ENCODE data around the gene TFF3. TPM values are rescaled to one million over a fixed set of nuclear protein-coding genes. Genes with fewer than 3 reads are reported as not detected.

The TFF3 gene
- total RNA-seq, 4 donors from 2014 or later = 0.64 to 4.7 (median 0.89) TPM

DNA sequence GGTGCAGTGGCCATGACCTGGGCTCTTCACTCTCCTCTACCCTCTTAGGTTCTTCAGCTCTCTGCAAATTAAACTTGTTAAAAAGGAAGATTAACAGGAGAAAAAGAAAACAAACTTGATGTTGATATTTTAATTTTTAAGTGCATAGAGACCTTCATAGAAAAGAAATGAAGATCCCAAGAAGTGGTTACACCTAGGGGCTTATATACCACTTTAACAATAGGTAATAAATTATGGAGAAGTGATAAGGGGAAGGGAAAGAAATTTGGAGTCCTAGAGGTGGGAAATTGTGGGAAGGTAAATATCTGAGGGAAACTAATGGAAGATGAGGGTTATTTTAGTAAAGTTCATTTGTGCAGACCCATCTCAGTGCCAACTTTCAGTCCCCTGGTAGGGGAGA is 16.5 kb upstream of the TFF3 start:
- Histone ChIP-seq H3K27me3 (peaks cover 7 to 22% (median 22%) of the 10 kb centered on the region in 3 donors), H3K9me3 (peaks cover 0 to 5% (median 0%) of the 10 kb centered on the region in 3 donors), H3K4me1 (no peaks in the 10 kb centered on the region), H3K4me3 (no peak overlapping the region), H3K36me3 (no peaks in the 10 kb centered on the region), H3K27ac (no peak overlapping the region)
- DNase-seq = no peak
- no peak for ATAC-seq
- TF ChIP-seq POLR2A (IDR thresholded peaks at IDR 0.05) = no peak
- TF ChIP-seq, protein P1, sequence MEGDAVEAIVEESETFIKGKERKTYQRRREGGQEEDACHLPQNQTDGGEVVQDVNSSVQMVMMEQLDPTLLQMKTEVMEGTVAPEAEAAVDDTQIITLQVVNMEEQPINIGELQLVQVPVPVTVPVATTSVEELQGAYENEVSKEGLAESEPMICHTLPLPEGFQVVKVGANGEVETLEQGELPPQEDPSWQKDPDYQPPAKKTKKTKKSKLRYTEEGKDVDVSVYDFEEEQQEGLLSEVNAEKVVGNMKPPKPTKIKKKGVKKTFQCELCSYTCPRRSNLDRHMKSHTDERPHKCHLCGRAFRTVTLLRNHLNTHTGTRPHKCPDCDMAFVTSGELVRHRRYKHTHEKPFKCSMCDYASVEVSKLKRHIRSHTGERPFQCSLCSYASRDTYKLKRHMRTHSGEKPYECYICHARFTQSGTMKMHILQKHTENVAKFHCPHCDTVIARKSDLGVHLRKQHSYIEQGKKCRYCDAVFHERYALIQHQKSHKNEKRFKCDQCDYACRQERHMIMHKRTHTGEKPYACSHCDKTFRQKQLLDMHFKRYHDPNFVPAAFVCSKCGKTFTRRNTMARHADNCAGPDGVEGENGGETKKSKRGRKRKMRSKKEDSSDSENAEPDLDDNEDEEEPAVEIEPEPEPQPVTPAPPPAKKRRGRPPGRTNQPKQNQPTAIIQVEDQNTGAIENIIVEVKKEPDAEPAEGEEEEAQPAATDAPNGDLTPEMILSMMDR (IDR thresholded peaks at IDR 0.05 in 4 of 5, conservative IDR thresholded peaks at IDR 0.05 in 1 of 5) = no peak
- intact Hi-C loops (cut with DNase I; ENCODE audit: low total_unique reads) = loop anchor here (10.0 kb wide), 1 partner anchor 203 kb away; no protein-coding TSS in a partner anchor
- in situ Hi-C loops (cut with MboI; ENCODE audit: low sequenced_read_pairs in 4 of 4) = loop anchor here in 1 of 4 donors (25.0 kb wide), 1 partner anchor 106 kb away; no protein-coding TSS in a partner anchor

DNA sequence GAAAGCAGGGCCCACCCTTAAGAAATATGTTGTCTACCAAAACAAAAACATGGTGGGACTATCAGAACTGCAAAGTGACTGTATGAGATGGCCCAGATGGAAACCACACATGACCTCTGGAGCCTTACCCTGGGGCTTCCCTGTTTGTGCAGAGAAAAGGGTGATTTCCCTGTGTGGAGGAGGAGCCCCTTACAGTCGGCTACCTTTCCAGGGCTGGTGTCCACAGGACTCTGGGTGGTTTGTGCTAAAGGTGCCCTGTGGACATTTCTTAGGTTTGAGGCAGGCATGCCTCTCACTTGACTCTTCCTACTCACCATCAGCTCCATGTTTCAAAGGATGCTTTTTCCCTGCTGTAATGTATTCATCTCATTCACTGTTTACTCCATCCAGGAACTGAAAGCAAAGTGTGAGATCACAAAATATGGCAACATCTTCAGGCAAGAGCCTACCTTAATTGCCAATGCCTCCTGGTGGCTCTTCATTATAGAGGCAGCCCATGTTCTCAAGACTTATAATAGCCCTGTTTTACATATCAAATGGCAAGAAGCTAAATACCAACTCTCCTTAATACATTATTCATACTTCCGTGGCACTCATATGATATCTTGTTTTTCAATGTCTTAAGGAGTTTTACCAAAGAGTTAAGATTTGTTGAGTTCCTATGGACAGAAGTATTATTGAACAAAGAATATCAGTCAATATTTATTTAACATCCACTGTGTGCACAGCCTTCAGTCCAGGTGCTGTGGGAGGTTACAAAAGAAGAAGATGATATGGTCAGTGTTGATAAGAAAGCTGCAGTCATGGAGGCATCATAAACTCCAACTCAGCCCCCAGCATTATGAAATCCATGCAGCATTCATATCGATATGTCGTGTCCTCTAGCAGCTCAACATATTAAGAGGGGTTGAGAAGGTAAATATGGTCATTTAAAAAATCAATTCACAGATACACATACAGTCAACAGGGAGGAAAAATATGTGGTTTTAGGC is 15.5 kb upstream of the TFF3 start:
- Histone ChIP-seq H3K27ac (no peak overlapping the region), H3K36me3 (no peaks in the 10 kb centered on the region), H3K9me3 (peaks cover 0 to 5% (median 0%) of the 10 kb centered on the region in 3 donors), H3K4me1 (no peaks in the 10 kb centered on the region), H3K27me3 (peaks cover 0 to 22% (median 18%) of the 10 kb centered on the region in 3 donors), H3K4me3 (no peak overlapping the region)
- TF ChIP-seq, protein P1 (IDR thresholded peaks at IDR 0.05 in 4 of 5, conservative IDR thresholded peaks at IDR 0.05 in 1 of 5) = no peak
- TF ChIP-seq POLR2A (IDR thresholded peaks at IDR 0.05) = no peak
- ATAC-seq (no peak), DNase-seq (no peak)
- intact Hi-C loops (cut with DNase I; ENCODE audit: low total_unique reads) = loop anchor here (10.0 kb wide), 1 partner anchor 204 kb away; no protein-coding TSS in a partner anchor
- in situ Hi-C loops (cut with MboI; ENCODE audit: low sequenced_read_pairs in 4 of 4) = loop anchor here in 1 of 4 donors (25.0 kb wide), 1 partner anchor 107 kb away; no protein-coding TSS in a partner anchor

DNA sequence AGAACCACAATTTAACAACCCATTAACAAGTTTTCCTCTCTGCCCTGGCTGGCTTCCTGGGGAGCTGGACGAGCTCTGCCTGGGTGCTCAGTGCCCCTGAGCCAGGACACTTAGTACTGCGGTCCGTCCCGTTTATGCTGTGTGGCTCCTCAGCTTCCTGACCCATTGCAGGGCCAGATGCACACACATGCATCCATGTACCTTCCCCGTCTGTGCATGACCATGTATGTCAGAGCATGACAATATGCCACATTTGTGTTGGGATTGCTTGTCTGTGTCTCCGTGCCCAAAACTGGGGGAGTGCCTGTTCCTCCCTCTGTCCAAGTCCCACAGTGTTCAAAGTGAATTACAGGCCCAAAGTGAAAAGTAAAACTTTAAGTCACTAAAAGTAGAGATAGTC is 9.7 kb upstream of the TFF3 start:
- Histone ChIP-seq H3K9me3 (no peaks in the 10 kb centered on the region), H3K27ac (no peak overlapping the region), H3K4me1 (no peaks in the 10 kb centered on the region), H3K27me3 (no peaks in the 10 kb centered on the region), H3K36me3 (no peaks in the 10 kb centered on the region), H3K4me3 (no peak overlapping the region)
- DNase-seq (no peak), ATAC-seq (no peak)
- TF ChIP-seq, protein P1 (IDR thresholded peaks at IDR 0.05 in 4 of 5, conservative IDR thresholded peaks at IDR 0.05 in 1 of 5) = no peak
- no peak for TF ChIP-seq POLR2A (IDR thresholded peaks at IDR 0.05)
- in situ Hi-C loops (cut with MboI; ENCODE audit: low sequenced_read_pairs in 4 of 4) (loop anchor here in 1 of 4 donors (25.0 kb wide), 2 partner anchors 112 to 487 kb away; no protein-coding TSS in a partner anchor), intact Hi-C loops (cut with DNase I; ENCODE audit: low total_unique reads) (loop anchor here (10.0 kb wide), 1 partner anchor 130 kb away; no protein-coding TSS in a partner anchor)

DNA sequence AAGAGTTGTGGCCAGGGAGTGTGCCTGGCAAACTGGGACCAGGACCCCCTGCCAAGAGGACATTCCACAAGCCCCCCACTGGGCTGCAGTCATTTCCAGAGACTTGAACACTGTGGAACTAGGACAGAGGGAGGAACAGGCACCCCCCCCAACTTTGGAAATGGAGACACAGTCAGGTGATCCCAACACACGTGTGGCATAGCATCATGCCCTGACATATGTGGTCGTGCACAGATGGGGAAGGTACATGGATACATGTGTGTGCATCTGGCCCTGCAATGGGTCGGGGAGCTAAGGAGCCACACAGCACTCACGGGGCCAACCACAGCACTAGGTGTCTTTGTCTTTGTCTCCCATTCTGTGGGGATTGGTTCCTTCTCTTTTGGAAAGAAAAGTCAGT is 6.6 kb upstream of the TFF3 start:
- Histone ChIP-seq H3K36me3 (no peaks in the 10 kb centered on the region), H3K27me3 (no peaks in the 10 kb centered on the region), H3K27ac (no peak overlapping the region), H3K4me3 (no peak overlapping the region), H3K9me3 (no peaks in the 10 kb centered on the region), H3K4me1 (no peaks in the 10 kb centered on the region)
- in situ Hi-C loops (cut with MboI; ENCODE audit: low sequenced_read_pairs in 4 of 4) = loop anchor here in 1 of 4 donors (25.0 kb wide), 1 partner anchor 490 kb away; no protein-coding TSS in a partner anchor
- intact Hi-C loops (cut with DNase I; ENCODE audit: low total_unique reads) = loop anchor here (10.0 kb wide), 1 partner anchor 133 kb away; no protein-coding TSS in a partner anchor
- DNase-seq (no peak), ATAC-seq (no peak)
- TF ChIP-seq POLR2A (IDR thresholded peaks at IDR 0.05) = no peak
- TF ChIP-seq, protein P1 (IDR thresholded peaks at IDR 0.05 in 4 of 5, conservative IDR thresholded peaks at IDR 0.05 in 1 of 5) = no peak
